BJ (cell line): Measurements from ENCODE around the gene NDUFA5. TPM values are rescaled to one million over a fixed set of nuclear protein-coding genes. Genes with fewer than 3 reads are reported as not detected.

ENCODE experiments used
- CTCF ChIA-PET: fragments of 350-600 bp; formaldehyde crosslinking; extraction: SDS; loops from one replicate; lab custom pipeline; 2021; ENCODE audit warnings: antibody characterized with exemption, inconsistent platforms; lab: Yijun Ruan, JAX
- POLR2A ChIA-PET: fragments of 300-600 bp; sonication (Branson Sonifier 250); formaldehyde crosslinking; extraction: SDS; loops from one replicate; lab custom pipeline; 2021; ENCODE audit warnings: antibody characterized with exemption; lab: Charles Lee
- DNase-seq: peaks from one replicate; pipeline ENCODE4 v3.0.0-alpha.2; 2011; ENCODE audit warnings: low read depth
- H3K27me3 ChIP-seq: 2 replicates; pipeline ENCODE4 v1.6.0; 2011; ENCODE audit warnings: low read length; ENCODE audit not compliant: control insufficient read depth, insufficient read depth
- H3K36me3 ChIP-seq: 2 replicates; pipeline ENCODE4 v1.5.1; 2011; ENCODE audit warnings: low read length; ENCODE audit not compliant: control insufficient read depth, insufficient read depth
- H3K4me3 ChIP-seq: 2 replicates; pipeline ENCODE4 v1.5.1; 2011; ENCODE audit warnings: low read depth, mild to moderate bottlenecking, control low read depth, low read length
- polyA plus RNA-seq: library from polyadenylated mRNA; depleted of rRNA; stranded (reverse); fragments of >200 nt; gene quantifications from 2 replicates; pipeline ENCODE4 v1.2.3, GENCODE V29; 2011
- TF ChIP-seq, protein P1 (sequence below): IDR thresholded peaks from 2 replicates; pipeline ENCODE4 v1.5.1; 2011; ENCODE audit warnings: low read depth, mild to moderate bottlenecking, control low read depth, inconsistent platforms, low read length, moderate library complexity; ENCODE audit not compliant: insufficient read depth

NDUFA5 gene
- polyA plus RNA-seq, 1 experiment: 4.8 TPM

GRCh38 chr7:123581162-123581459 lies 23.5 kb upstream of the NDUFA5 start:
- no peak for DNase-seq
- TF ChIP-seq, protein P1, sequence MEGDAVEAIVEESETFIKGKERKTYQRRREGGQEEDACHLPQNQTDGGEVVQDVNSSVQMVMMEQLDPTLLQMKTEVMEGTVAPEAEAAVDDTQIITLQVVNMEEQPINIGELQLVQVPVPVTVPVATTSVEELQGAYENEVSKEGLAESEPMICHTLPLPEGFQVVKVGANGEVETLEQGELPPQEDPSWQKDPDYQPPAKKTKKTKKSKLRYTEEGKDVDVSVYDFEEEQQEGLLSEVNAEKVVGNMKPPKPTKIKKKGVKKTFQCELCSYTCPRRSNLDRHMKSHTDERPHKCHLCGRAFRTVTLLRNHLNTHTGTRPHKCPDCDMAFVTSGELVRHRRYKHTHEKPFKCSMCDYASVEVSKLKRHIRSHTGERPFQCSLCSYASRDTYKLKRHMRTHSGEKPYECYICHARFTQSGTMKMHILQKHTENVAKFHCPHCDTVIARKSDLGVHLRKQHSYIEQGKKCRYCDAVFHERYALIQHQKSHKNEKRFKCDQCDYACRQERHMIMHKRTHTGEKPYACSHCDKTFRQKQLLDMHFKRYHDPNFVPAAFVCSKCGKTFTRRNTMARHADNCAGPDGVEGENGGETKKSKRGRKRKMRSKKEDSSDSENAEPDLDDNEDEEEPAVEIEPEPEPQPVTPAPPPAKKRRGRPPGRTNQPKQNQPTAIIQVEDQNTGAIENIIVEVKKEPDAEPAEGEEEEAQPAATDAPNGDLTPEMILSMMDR: no peak
- ChIA-PET POLR2A (interaction anchor here (0.6 kb wide), 2 partner anchors 8 to 22 kb away, joined by 3 read pairs; no protein-coding TSS in a partner anchor), CTCF (interaction anchor here (0.6 to 2.0 kb wide), 17 partner anchors 11 to 1196 kb away, joined by 3 to 11 read pairs (median 4); no protein-coding TSS in a partner anchor)
- Histone ChIP-seq H3K4me3 (no peak overlapping the region), H3K36me3 (no peaks in the 10 kb centered on the region), H3K27me3 (no peaks in the 10 kb centered on the region; the same call in 1 of the 2 replicates)

- TF ChIP-seq, protein P1: peak; percentile 87
- Histone ChIP-seq H3K36me3 (no peaks in the 10 kb centered on the region), H3K4me3 (no peak overlapping the region), H3K27me3 (no peaks in the 10 kb centered on the region; the same call in 1 of the 2 replicates)
- ChIA-PET CTCF (interaction anchor here (0.6 to 2.0 kb wide), 17 partner anchors 10 to 1118 kb away, joined by 3 to 11 read pairs (median 4); no protein-coding TSS in a partner anchor), POLR2A (interaction anchor here (0.6 kb wide), 1 partner anchor 22 kb away, joined by 3 read pairs; no protein-coding TSS in a partner anchor)
- DNase-seq: no peak
These were observed 23.0 kb upstream of the NDUFA5 start for GRCh38 chr7:123580406-123581161.

DNA sequence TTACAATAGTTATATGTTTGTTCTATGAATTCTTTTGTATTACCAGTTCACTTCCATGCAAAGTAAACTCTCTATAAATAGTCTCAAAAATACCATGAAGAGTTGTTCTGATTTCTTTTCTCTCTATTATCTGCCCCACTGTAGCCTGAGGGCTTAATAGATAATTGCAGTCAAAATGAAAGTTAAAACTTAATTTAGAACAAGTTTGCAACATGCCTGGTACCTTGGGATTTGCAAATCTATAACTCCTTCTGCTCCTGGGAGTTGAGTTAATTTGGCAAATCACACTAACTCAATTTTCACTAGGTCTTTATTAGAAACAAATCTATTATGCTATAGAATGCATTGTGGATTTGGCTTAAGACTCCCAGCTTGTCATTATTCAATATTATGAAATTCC lies 21.8 kb upstream of the NDUFA5 start:
- Histone ChIP-seq H3K36me3 (no peaks in the 10 kb centered on the region), H3K27me3 (no peaks in the 10 kb centered on the region; the same call in 1 of the 2 replicates), H3K4me3 (no peak overlapping the region)
- TF ChIP-seq, protein P1: no peak
- no peak for DNase-seq
- POLR2A ChIA-PET: no interaction called here
- CTCF ChIA-PET: interaction anchor here (1.6 kb wide), 1 partner anchor 286 kb away, joined by 3 read pairs; no protein-coding TSS in a partner anchor

DNA sequence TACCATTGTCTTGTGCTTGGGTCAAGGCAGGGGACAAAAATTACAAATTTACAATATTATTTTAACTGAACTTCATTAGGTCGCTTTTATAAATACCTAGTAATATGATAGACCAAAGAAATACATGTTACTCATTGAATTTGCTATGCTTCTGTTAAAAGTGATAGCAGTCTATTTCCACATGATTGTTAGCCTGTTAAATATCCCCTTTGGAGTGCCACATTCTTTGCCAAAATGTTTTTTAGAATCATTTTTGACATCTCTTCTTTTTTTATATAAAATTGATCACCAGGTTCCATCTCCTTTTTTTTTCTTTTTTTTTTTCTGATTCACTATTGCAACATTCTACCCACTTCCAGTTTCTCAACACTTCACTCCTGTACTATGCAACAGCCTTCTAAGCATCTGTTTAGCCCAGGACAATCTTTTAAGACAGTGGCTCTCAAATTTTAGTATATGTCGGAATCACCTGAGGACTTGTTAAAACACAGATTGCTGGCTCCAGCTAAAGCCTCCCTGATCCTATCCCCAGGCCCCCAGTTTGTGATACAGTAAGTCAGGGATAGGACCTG lies 16.4 kb upstream of the NDUFA5 start:
- no peaks in the 10 kb centered on the region for H3K27me3 ChIP-seq
- TF ChIP-seq, protein P1: no peak
- ChIA-PET CTCF (no interaction called here), POLR2A (no interaction called here)
- H3K4me3 ChIP-seq: no peak overlapping the region
- DNase-seq: no peak
- H3K36me3 ChIP-seq: no peaks in the 10 kb centered on the region

DNA sequence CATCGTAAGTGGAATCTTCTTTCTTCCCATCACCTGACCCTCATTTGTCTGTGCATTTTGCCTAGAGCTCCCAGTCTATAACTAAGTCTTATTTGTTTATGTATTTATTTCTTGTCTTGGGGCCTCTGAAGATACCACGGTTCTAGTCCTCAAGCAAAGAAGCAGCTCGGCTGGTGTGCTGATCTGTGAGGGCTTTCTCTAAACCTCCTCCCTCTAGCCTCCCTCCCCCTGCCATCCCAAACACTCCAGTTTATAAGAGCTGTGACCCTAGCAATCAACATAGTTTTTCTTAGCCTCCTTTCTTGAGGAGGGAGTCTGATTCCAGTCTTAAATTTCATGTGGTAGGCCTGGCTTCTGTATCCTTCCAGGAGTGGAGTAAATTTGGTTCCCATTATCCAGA lies 15.7 kb upstream of the NDUFA5 start:
- no peak for DNase-seq
- H3K4me3 ChIP-seq: no peak overlapping the region
- CTCF ChIA-PET: no interaction called here
- POLR2A ChIA-PET: no interaction called here
- TF ChIP-seq, protein P1: no peak
- no peaks in the 10 kb centered on the region for H3K36me3 ChIP-seq
- no peaks in the 10 kb centered on the region for H3K27me3 ChIP-seq
